RWPE2 (cell line): ENCODE data around the gene SGMS1.
A peak's percentile ranks its signal among the peaks of the same experiment; 100 is the strongest.
"Not testable (repeated sequence)": the region's sequence is repeated elsewhere in the genome, so short reads cannot be mapped to it uniquely, and the experiment has no call there.

Source experiments
- ATAC-seq: fragments of 200-7000 bp; cut with Tn5 transposase; 3 replicates; pipeline ENCODE4 v1.9.1; 2021; ENCODE audit warnings: low read depth
- DNase-seq: peaks from one replicate; pipeline ENCODE4 v3.0.0-alpha.2; 2020; ENCODE audit warnings: low spot score
- H3K27ac ChIP-seq: fragments of 450-650 bp; 2 replicates; pipeline ENCODE4 v1.5.1; 2017; ENCODE audit warnings: mild to moderate bottlenecking; ENCODE audit not compliant: poor library complexity, severe bottlenecking
- H3K27me3 ChIP-seq: fragments of 250-450 bp; sonication (Bioruptor Pico); 2 replicates; pipeline ENCODE4 v1.5.1; 2021; ENCODE audit warnings: mild to moderate bottlenecking, moderate library complexity; ENCODE audit not compliant: insufficient read depth, poor library complexity, severe bottlenecking
- H3K36me3 ChIP-seq: fragments of 250-450 bp; sonication (Bioruptor Pico); 2 replicates; pipeline ENCODE4 v1.5.1; 2020; ENCODE audit warnings: low read depth, mild to moderate bottlenecking, moderate library complexity
- H3K4me1 ChIP-seq: fragments of 250-450 bp; sonication (Bioruptor Pico); 2 replicates; pipeline ENCODE4 v1.5.1; 2021; ENCODE audit warnings: mild to moderate bottlenecking, moderate library complexity; ENCODE audit not compliant: insufficient read depth, poor library complexity, severe bottlenecking
- H3K4me3 ChIP-seq: fragments of 250-450 bp; sonication (Bioruptor Pico); 2 replicates; pipeline ENCODE4 v1.5.1; 2021; ENCODE audit warnings: mild to moderate bottlenecking, moderate library complexity; ENCODE audit not compliant: severe bottlenecking
- H3K9me3 ChIP-seq: fragments of 250-450 bp; sonication (Bioruptor Pico); 2 replicates; pipeline ENCODE4 v1.5.1; 2021; ENCODE audit warnings: mild to moderate bottlenecking, moderate library complexity; ENCODE audit not compliant: severe bottlenecking
- CTCF ChIP-seq: fragments of 450-650 bp; IDR thresholded peaks from one replicate; pipeline ENCODE4 v1.5.1; 2017; ENCODE audit warnings: mild to moderate bottlenecking, moderate library complexity; ENCODE audit not compliant: poor library complexity, severe bottlenecking

SGMS1 gene

GRCh38 chr10:50659865-50660730 lies 36.3 kb upstream of the SGMS1 start:
- peak overlapping the region; percentile 25 for H3K4me3 ChIP-seq
- ATAC-seq: peak; percentile 87
- not testable (repeated sequence) for H3K4me1 ChIP-seq, DNase-seq, H3K27ac ChIP-seq, H3K36me3 ChIP-seq, H3K27me3 ChIP-seq, H3K9me3 ChIP-seq
- peak; percentile 29 for TF ChIP-seq CTCF

- peak overlapping the region; percentile 25 for H3K4me3 ChIP-seq
- not testable (repeated sequence) for H3K36me3 ChIP-seq, ATAC-seq, DNase-seq, H3K27ac ChIP-seq, H3K4me1 ChIP-seq, H3K27me3 ChIP-seq, H3K9me3 ChIP-seq
Observed at GRCh38 chr10:50659016-50659864, 35.5 kb upstream of the SGMS1 start.

- H3K4me1 ChIP-seq: no peaks in the 10 kb centered on the region
- no peaks in the 10 kb centered on the region for H3K9me3 ChIP-seq
- no peaks in the 10 kb centered on the region for H3K27me3 ChIP-seq
- no peak for TF ChIP-seq CTCF
- no peak overlapping the region for H3K27ac ChIP-seq
- no peaks in the 10 kb centered on the region for H3K36me3 ChIP-seq
- H3K4me3 ChIP-seq: no peak overlapping the region
- no peak for ATAC-seq
- DNase-seq: no peak
Observed at GRCh38 chr10:50658165-50658564, 34.4 kb upstream of the SGMS1 start.

GRCh38 chr10:50653758-50654157 lies 30.0 kb upstream of the SGMS1 start:
- Histone ChIP-seq H3K27me3 (no peaks in the 10 kb centered on the region), H3K9me3 (no peaks in the 10 kb centered on the region), H3K27ac (no peak overlapping the region), H3K36me3 (no peaks in the 10 kb centered on the region), H3K4me1 (no peaks in the 10 kb centered on the region), H3K4me3 (no peak overlapping the region)
- ATAC-seq (no peak), DNase-seq (no peak)
- no peak for TF ChIP-seq CTCF

GRCh38 chr10:50653142-50653541 lies 29.4 kb upstream of the SGMS1 start:
- Histone ChIP-seq H3K9me3 (no peaks in the 10 kb centered on the region), H3K4me3 (no peak overlapping the region), H3K27me3 (no peaks in the 10 kb centered on the region), H3K36me3 (no peaks in the 10 kb centered on the region), H3K4me1 (no peaks in the 10 kb centered on the region), H3K27ac (no peak overlapping the region)
- DNase-seq: no peak
- ATAC-seq: 0 out of 3 replicates have a peak, but pooled peaks have one; percentile 46
- TF ChIP-seq CTCF: peak; percentile 68
